Esophagus muscularis mucosa (tissue), 4 donors: Measurements from ENCODE around the gene NPTN.

Experiments used
- EP300 ChIP-seq: sonication (generic); formaldehyde crosslinking; IDR thresholded peaks from one replicate; pipeline ENCODE4 v1.6.1; 2017; ENCODE audit warnings: antibody characterized with exemption
- POLR2AphosphoS5 ChIP-seq, 2 donors: sonication (generic); formaldehyde crosslinking; IDR thresholded peaks; one replicate each; pipeline ENCODE4 v1.6.1; 2017; ENCODE audit warnings: antibody characterized with exemption in 2 of 2
- TF ChIP-seq, protein P1 (sequence below), 3 experiments: fragments of 200-600 bp in 2 of 3; fragments of 450-650 bp in 1 of 3; sonication (generic) in 2 of 3; IDR thresholded peaks; one replicate each; pipeline ENCODE4 v1.5.1; 2017 to 2019; ENCODE audit warnings: antibody characterized with exemption in 3 of 3, mild to moderate bottlenecking in 2 of 3, moderate library complexity in 1 of 3

- TF ChIP-seq, protein P1, sequence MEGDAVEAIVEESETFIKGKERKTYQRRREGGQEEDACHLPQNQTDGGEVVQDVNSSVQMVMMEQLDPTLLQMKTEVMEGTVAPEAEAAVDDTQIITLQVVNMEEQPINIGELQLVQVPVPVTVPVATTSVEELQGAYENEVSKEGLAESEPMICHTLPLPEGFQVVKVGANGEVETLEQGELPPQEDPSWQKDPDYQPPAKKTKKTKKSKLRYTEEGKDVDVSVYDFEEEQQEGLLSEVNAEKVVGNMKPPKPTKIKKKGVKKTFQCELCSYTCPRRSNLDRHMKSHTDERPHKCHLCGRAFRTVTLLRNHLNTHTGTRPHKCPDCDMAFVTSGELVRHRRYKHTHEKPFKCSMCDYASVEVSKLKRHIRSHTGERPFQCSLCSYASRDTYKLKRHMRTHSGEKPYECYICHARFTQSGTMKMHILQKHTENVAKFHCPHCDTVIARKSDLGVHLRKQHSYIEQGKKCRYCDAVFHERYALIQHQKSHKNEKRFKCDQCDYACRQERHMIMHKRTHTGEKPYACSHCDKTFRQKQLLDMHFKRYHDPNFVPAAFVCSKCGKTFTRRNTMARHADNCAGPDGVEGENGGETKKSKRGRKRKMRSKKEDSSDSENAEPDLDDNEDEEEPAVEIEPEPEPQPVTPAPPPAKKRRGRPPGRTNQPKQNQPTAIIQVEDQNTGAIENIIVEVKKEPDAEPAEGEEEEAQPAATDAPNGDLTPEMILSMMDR (IDR thresholded peaks at IDR 0.05): no peak
- TF ChIP-seq EP300 (no peak), POLR2AphosphoS5 (IDR thresholded peaks at IDR 0.05) (no peak)
Measured at GRCh38 chr15:73598530-73599160, 34.5 kb downstream of the NPTN start.
